ENCODE measurements around the gene SCAF1. TPM values are rescaled to one million over a fixed set of nuclear protein-coding genes. Genes with fewer than 3 reads are reported as not detected.

The SCAF1 gene
- polyA plus RNA-seq, 1 donor from 2014 or later: 11.9 TPM

- H3K36me3 ChIP-seq (ENCODE audit: insufficient read depth, low read length): no peaks in the 10 kb centered on the region
- H3K27me3 ChIP-seq (ENCODE audit: insufficient read depth, low read depth, low read length): no peaks in the 10 kb centered on the region
- no peaks in the 10 kb centered on the region for H3K9me2 ChIP-seq (ENCODE audit: insufficient read depth, low read length)
- H4K20me1 ChIP-seq (ENCODE audit: insufficient read depth): no peaks in the 10 kb centered on the region
- H3K79me2 ChIP-seq (replicated peaks; ENCODE audit: insufficient read depth, low read length): no peaks in the 10 kb centered on the region
- no peaks in the 10 kb centered on the region for H3K9me3 ChIP-seq (ENCODE audit: low read length)
- TF ChIP-seq MXI1 (conservative IDR thresholded peaks at IDR 0.05; ENCODE audit: poor library complexity, severe bottlenecking) (no peak), TAF1 (IDR thresholded peaks at IDR 0.05; ENCODE audit: low read depth) (no peak), SMC3 (conservative IDR thresholded peaks at IDR 0.05; ENCODE audit: poor library complexity) (no peak), RAD21 (conservative IDR thresholded peaks at IDR 0.05) (no peak), EZH2 (IDR thresholded peaks at IDR 0.05; ENCODE audit: borderline replicate concordance, insufficient read depth, low read length, poor library complexity, severe bottlenecking) (no peak), CTCF (IDR thresholded peaks at IDR 0.05; ENCODE audit: poor library complexity, severe bottlenecking) (no peak), POLR2AphosphoS5 (IDR thresholded peaks at IDR 0.05) (no peak), EP300 (conservative IDR thresholded peaks at IDR 0.05; ENCODE audit: poor library complexity, severe bottlenecking) (no peak)
- TF ChIP-seq, protein P1, sequence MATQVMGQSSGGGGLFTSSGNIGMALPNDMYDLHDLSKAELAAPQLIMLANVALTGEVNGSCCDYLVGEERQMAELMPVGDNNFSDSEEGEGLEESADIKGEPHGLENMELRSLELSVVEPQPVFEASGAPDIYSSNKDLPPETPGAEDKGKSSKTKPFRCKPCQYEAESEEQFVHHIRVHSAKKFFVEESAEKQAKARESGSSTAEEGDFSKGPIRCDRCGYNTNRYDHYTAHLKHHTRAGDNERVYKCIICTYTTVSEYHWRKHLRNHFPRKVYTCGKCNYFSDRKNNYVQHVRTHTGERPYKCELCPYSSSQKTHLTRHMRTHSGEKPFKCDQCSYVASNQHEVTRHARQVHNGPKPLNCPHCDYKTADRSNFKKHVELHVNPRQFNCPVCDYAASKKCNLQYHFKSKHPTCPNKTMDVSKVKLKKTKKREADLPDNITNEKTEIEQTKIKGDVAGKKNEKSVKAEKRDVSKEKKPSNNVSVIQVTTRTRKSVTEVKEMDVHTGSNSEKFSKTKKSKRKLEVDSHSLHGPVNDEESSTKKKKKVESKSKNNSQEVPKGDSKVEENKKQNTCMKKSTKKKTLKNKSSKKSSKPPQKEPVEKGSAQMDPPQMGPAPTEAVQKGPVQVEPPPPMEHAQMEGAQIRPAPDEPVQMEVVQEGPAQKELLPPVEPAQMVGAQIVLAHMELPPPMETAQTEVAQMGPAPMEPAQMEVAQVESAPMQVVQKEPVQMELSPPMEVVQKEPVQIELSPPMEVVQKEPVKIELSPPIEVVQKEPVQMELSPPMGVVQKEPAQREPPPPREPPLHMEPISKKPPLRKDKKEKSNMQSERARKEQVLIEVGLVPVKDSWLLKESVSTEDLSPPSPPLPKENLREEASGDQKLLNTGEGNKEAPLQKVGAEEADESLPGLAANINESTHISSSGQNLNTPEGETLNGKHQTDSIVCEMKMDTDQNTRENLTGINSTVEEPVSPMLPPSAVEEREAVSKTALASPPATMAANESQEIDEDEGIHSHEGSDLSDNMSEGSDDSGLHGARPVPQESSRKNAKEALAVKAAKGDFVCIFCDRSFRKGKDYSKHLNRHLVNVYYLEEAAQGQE (IDR thresholded peaks at IDR 0.05; ENCODE audit: borderline replicate concordance): no peak
- no peak overlapping the region for H3K4me2 ChIP-seq (ENCODE audit: low read length)
- no peak overlapping the region for H3K4me3 ChIP-seq (ENCODE audit: low read length)
- H3K27ac ChIP-seq (ENCODE audit: low read length): no peak overlapping the region
- H2AFZ ChIP-seq (ENCODE audit: low read depth, low read length): no peak overlapping the region
- H3F3A ChIP-seq (ENCODE audit: insufficient read depth, low read length, poor library complexity, severe bottlenecking): no peaks in the 10 kb centered on the region
- no peak overlapping the region for H3K9ac ChIP-seq (ENCODE audit: low read length)
Measured at GRCh38 chr19:49624967-49625910, 16.8 kb upstream of the SCAF1 start.

GRCh38 chr19:49626226-49626625, 15.8 kb upstream of the SCAF1 start:
- no peaks in the 10 kb centered on the region for H4K20me1 ChIP-seq (ENCODE audit: insufficient read depth)
- no peaks in the 10 kb centered on the region for H3K27me3 ChIP-seq (ENCODE audit: insufficient read depth, low read depth, low read length)
- no peaks in the 10 kb centered on the region for H3K79me2 ChIP-seq (replicated peaks; ENCODE audit: insufficient read depth, low read length)
- H3K36me3 ChIP-seq (ENCODE audit: insufficient read depth, low read length): no peaks in the 10 kb centered on the region
- H3K4me3 ChIP-seq (ENCODE audit: low read length): no peak overlapping the region
- H3K9me2 ChIP-seq (ENCODE audit: insufficient read depth, low read length): no peaks in the 10 kb centered on the region
- H2AFZ ChIP-seq (ENCODE audit: low read depth, low read length): no peak overlapping the region
- H3K27ac ChIP-seq (ENCODE audit: low read length): no peak overlapping the region
- H3K9me3 ChIP-seq (ENCODE audit: low read length): no peaks in the 10 kb centered on the region
- TF ChIP-seq SMC3 (conservative IDR thresholded peaks at IDR 0.05; ENCODE audit: poor library complexity) (no peak), EP300 (conservative IDR thresholded peaks at IDR 0.05; ENCODE audit: poor library complexity, severe bottlenecking) (no peak), POLR2AphosphoS5 (IDR thresholded peaks at IDR 0.05) (no peak), RAD21 (conservative IDR thresholded peaks at IDR 0.05) (no peak), MXI1 (conservative IDR thresholded peaks at IDR 0.05; ENCODE audit: poor library complexity, severe bottlenecking) (no peak), TAF1 (IDR thresholded peaks at IDR 0.05; ENCODE audit: low read depth) (no peak)
- TF ChIP-seq, protein P1 (IDR thresholded peaks at IDR 0.05; ENCODE audit: borderline replicate concordance): no peak
- no peaks in the 10 kb centered on the region for H3F3A ChIP-seq (ENCODE audit: insufficient read depth, low read length, poor library complexity, severe bottlenecking)
- H3K9ac ChIP-seq (ENCODE audit: low read length): no peak overlapping the region
- no peak overlapping the region for H3K4me2 ChIP-seq (ENCODE audit: low read length)
